ENCODE results near the gene ZFR2.
"Not testable (repeated sequence)": the region's sequence is repeated elsewhere in the genome, so short reads cannot be mapped to it uniquely, and the experiment has no call there.

ZFR2 gene

DNA sequence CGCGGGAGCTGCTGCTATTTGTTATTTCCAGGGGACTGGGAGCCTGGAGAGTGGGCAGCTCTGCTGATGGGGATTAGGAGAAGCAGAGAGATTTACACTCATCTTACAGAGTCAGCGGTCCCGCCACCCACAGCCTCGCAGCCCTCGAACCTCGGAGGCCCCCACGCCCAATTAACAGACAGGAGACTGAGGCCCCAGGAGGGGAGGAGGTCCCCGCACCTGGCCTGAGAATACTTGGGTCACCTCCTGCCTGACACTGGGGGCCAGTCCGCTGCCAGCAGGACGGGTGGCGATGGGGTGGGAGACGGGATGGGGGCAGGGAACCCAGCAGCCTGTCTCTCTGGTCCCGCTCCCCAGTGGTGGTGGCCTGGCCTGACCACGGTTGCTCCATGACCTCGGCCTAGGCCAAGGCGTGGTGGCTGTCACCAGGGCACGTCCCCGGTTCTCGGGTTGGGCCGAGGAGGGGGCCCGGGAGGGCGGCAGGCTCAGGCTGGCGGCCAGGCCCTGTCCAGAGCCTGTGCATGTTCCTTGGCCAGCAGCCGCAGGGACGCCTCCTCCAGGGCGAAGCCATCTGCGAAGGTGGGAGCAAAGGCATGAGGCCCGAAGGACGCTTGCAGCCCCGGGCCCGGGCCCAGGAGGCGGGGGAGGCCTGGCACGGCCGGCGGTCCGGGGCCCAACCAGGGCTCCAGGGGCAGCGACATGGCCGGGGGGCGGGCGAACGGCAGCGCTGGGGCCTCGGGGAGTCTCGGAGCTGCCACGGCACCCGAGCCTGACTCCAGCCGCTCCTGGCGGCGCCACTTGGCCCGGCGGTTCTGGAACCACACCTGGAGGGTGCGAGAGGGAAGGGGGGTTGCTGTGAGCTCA is 98.5 kb downstream of the ZFR2 start:
- DNase-seq (ENCODE audit: low read depth): no peak

DNA sequence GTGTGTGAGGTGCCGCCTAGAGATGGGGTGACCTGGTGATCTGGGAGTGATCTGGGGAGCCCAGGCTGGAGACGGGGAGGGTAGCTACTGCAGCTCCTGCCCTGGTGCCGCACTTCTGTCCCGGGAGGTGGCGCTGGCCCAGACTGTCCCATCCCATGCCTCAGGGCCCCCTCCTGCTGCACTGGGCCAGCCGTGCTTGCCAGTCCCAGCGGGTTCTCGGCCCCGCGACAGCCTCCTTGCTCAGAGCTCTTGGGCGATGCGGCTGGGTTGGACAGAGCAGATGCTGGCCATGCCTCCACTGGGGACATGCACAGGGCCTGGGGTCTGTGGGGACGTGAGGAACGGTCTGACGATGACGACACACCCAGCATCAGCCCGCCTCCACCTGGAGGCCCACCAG is 99.3 kb downstream of the ZFR2 start:
- DNase-seq (ENCODE audit: low read depth): no peak

DNA sequence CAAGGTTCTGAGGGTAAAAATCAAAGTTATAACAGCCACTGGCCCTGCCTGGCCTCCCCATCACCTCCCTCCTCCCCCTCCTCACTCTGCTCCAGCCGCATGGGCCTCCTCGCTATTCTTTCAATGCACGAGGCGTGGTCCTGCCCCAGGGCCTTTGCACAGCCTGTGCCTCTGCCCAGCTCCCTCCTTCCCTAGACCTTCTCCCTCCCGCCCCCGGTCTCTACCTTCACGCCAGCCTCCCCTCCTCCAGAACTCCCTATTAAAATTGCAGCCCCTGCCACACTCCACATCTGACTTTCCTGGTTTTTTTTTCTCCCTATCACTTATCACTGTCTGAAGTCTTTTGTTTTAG is 100.1 kb downstream of the ZFR2 start:
- DNase-seq (ENCODE audit: low read depth): no peak

DNA sequence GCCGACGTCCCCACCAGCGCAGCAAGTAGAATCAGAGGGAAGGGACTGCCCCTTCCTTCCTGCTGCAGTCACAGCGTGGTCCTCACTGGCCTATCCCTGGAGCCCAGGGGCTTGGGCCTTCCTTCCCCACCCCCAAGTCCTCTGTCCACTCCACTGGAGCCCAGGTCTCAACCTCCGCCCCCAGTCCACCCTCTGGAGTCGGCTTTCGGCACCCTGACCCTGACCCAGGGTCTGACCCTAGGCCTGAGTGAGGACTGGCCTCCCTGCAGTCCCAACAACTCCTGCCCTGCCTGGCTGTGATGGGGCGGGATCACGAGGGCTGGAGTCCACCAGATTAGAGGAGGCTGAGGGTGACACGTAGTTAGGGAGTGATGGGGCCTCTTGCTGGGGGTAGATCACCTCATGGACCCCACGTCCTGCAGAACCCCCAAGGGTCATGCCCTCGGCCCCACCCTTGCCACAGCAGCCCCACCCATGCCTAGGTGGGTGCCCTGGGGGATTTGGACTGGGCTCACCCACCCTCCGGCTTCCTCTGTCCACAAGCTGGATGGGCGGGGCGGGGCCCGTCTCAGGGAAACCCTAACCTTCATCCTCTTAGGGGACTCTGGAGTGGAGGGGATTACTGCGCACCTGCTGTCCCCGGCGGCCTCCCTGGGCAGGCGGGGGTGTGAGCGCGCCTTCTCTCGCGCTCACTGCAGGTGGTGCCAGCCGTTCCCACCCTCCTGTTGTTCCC is 100.7 kb downstream of the ZFR2 start:
- no peak for DNase-seq (ENCODE audit: low read depth)

DNA sequence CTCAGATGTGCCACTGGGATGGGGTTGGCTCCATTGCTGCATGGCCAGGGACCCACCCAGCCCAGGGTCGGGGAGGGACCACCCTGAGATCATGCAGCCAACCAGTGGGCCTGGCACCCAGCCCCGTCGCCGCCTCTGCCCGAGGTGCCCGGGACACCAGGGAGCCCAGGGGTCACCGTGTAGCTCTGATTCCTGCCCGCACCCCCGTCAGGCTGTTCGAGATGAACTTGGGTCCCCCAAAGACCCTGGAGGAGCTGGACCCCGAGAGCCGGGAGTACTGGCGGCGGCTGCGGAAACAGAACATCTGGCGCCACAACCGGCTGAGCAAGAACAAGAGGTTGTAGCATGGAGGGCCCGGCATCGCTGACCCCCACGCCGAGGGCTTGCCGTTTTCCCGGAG is 101.8 kb downstream of the ZFR2 start:
- no peak for DNase-seq (ENCODE audit: low read depth)

DNA sequence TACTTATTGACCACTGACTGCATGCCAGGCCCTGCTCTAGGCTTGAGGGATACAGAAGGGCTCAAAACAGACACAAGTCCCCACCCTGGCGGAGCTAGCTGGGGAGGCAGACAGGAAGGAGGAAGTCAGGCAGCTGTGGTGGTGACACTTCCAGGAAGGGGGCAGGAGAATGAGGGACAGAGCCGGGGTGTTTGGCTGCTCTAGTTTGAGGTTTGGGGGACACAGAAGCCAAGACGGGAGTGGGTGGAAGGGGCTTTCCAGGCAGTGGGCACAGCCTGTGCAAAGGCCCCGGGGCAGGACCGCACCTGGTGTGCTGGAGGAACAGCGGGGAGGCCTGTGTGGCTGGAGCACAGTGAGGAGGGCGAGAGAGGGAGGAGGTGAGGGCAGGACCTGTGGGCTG is 102.3 kb downstream of the ZFR2 start:
- DNase-seq (ENCODE audit: low read depth): no peak

DNA sequence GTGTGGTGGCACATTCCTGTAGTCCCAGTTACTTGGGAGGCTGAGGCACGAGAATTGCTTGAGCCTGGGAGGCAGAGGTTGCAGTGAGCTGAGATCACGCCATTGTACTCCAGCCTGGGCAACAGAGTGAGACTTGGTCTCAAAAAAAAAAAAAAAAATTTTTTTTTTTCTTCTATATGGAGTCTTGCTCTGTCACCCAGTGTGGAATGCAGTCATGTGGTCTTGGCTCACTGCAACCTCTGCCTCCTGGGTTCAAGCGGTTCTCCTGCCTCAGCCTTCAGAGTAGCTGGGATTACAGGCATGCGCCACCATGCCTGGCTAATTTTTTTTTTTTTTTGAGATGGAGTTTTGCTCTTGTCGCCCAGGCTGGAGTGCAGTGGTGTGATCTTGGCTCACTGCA is 103.1 kb downstream of the ZFR2 start:
- not testable (repeated sequence) for DNase-seq (ENCODE audit: low read depth)

DNA sequence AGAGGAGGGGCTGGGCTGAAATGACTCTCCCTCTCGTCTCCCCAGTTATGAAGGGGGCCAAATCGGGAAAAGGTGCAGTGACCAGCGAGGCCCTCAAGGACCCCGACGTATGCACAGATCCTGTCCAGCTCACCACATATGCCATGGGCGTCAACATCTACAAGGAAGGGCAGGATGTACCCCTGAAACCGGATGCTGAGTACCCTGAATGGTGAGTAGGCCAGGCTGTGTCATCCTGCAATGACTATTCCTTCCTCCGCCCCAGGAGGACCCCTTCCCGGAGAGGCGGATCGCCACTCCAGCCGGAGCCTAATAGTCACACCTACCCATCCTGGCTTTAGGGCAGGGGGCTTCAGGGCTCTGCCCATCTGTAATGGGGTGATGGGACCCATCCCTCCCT is 103.7 kb downstream of the ZFR2 start:
- no peak for DNase-seq (ENCODE audit: low read depth)

DNA sequence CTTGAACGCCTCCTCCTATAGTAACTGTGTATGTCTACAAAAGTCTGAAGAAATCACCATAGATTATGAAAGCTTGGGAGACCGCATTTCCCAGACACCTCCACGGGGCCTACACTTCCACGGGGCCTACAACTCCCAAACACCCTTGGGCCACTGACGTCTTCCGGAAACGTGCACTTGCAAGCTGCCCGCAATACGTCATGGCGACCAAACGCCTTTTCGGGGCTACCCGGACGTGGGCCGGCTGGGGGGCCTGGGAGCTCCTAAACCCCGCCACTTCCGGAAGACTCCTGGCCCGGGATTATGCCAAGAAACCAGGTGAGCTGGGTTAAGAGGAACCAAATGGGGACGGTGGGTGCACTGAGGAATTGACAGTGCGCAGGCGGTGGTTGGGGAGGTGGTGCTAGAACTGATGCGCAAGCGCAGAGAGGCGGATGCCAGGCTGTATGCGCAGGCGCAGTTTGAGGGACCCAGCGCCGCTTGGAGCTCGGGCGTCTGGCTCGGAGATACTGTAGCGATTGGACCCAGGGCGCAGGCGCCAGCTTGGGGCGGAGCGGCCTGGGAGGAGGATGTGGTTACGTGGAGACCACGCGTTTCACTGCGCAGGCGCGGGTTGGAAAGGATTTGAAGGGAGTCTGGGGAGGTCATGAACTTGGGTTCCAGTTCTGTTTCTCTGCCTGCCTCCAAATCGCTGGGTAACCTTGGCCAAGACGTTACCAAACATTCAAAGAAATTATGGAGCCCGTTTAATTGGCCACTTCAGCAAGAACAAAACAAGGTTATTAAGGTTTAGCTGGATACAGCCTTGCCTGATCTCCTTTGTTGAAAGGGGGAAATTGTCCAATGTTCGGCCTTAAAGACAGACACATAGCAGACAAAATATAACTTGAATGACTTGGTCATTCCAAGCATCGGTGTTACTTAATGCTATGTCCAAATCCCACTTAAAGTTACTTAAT is 106.1 kb downstream of the ZFR2 start, which contains the start of gene MRPL54:
MRPL54 (plus strand) TSS at position 182 of the 959 bp plus-strand sequence; CDS start at position 201, 19 bp downstream.
- DNase-seq (ENCODE audit: low read depth): peak; percentile 99

DNA sequence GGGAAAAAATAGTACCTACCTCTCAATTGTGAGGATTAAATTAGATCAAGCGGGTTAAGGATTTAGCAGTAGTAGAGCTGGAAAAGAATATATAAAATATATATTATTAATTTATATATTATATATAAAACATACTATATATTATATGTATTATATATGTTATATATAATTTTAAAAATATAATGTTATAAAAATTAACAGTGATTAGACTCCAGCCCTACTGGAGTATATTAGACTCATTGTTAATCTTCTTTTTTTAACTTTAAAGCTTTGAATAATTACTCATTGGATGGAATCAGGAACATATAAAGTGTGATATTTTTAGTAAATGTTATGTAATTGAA is 106.7 kb downstream of the ZFR2 start:
- no peak for DNase-seq (ENCODE audit: low read depth)

DNA sequence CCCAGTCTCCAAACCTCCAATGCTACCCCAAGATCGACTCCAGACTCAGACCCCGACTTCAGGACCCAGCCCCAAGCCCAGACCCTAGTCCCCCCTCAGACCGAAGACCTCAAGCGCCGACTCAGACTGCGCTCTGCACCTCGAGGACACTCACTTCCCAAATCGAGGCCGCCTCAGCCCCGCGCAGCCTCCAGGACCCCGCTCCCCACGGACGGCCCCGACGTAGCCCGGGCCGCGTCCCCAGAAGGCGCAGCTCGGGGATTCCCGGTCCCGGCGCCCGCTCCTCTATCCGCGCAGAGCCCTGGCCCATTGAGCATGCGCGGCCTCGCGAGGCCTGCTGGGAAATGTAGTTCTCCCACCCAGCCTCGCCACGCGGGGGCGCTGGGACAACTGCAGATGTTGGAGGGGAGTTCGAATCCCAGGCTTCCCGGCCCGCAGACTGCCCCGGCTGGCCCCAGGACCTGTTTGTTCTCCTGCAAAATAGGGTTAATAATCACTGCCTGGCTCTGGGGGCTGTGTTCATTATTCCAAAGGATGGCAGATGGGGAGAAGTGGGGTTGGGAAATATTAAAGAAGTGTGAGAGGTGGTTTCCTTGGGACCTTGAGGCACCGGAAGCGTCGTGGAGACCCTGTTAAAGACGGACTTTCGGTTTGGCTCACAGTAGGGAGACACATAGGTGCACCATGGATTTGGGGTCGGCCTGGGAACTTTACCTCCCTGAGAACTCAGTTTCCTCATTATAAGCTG is 107.3 kb downstream of the ZFR2 start, which contains the start of gene APBA3:
APBA3 (minus strand) TSS at position 311 of the 748 bp plus-strand sequence. CDS start 1,428 bp downstream, outside the sequence.
- peak; percentile 98 for DNase-seq (ENCODE audit: low read depth)

DNA sequence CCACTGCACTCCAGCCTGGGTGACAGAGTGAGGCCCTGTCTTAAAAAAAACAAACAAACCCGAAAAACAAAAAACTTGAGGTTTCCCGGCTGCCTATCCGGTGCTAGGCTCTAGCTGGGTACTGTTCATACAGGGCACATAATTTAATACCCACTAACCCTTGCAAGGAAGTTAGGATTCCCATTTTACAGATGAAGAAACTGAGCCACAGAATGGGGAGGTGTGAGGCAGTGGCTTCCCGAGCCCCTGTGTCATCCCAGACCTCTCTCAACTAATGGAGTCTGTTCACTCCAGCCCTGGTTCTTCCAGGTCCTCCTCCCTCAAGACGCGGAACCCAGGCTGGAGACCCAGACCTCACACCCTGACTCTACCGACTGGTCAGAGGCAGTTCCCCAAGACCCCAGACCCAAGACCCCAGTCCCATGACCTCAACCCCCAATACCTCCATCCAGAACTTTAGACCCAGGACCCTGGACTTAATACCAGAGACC is 107.9 kb downstream of the ZFR2 start:
- no peak for DNase-seq (ENCODE audit: low read depth)

DNA sequence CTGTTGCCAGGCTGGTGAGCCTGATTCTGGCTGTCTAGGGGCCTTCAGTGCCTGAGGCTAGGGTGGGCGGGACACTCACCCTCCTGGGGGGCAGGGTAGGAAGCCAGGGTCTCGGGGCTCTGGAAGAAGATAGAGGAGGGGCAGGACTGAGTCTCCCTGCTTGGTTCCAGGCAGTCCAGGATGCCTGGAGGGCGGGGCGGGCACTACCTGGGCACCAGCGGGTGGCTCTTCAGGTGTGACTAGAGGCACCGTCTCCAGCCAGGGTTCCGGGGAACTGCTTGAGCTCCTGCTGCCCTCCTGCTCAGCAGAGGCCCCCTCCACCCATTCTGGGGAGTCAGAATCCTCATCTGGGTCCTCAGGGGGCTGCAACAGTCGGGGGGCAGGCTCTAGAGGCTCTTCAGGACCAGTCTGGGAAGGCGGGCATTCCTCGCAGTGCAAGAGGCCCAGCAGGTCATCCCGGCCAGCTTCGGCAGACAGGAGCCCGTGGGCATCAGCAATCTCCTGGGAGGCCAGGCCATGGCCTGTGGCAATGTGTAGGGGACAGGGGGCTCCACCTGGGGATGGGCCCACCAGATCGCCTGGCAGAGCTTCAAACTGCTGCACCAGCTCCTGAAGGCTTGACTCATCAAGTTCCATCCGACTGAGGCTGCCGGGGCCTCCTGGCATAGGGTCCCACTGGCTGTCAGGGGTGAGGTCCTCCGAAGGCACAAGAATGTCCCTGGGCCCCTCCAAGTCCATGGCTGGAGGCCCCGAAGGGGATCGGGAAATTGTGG is 109.2 kb downstream of the ZFR2 start:
- no peak for DNase-seq (ENCODE audit: low read depth)

DNA sequence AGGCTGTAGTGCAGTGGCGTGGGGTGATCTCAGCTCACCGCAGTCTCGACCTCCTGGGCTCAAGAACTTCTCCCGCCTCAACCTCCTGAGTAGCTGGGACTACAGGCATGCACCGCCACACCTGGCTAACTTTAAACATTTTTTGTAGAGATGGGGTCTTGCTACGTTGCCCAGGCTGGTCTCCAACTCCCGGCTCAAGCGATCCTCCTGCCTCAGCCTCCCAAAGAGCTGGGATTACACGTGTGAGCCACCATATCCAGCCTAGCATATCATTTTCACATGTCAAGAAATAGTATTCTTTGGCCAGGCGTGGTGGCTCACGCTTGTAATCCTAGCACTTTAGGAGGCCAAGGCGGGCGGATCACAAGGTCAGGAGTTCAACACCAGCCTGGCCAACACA is 110.5 kb downstream of the ZFR2 start:
- DNase-seq (ENCODE audit: low read depth): not testable (repeated sequence)

DNA sequence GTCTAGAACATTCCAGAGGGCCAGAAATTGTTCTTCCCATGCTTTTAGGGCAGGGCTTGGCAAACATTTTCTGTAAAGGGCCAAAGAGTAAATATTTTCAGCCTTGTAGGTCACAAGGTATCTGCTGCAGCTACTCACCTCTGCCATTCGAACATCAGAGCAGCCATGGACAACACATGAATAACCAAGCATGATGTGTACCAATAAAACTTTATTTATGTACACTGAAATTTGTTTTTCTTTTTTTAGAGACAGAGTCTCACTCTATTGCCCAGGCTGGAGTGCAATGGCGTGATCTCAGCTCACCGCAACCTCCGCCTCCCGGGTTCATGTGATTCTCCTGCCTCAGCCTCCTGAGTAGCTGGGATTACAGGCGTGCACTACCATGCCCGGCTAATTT is 111.1 kb downstream of the ZFR2 start:
- DNase-seq (ENCODE audit: low read depth): not testable (repeated sequence)

Measured in activated T-cell treated with anti-CD3 and anti-CD28 coated beads for 48 hours (primary cell).